Stimulated activated CD4-positive, alpha-beta T cell treated with anti-CD3 and anti-CD28 coated beads, TNF-alpha, amount 100 ng/mL, for 1 hour (primary cell): ENCODE results near the gene SLC38A1.
"Not testable (repeated sequence)": the region's sequence is repeated elsewhere in the genome, so short reads cannot be mapped to it uniquely, and the experiment has no call there.

ENCODE experiments used
- DNase-seq, 3 donors: peaks; one replicate each; pipeline ENCODE4 v3.0.0-alpha.2; 2020; ENCODE audit warnings: low read depth in 3 of 3, low spot score in 1 of 3

SLC38A1 gene

GRCh38 chr12:46268583-46269428, at the start of gene SLC38A1:
SLC38A1 (minus strand) TSS chr12:46269043; CDS start chr12:46239800, 29,243 bp downstream.
- peak; percentile 70 to 78 (median 74) for DNase-seq

- DNase-seq: no peak
Measured at GRCh38 chr12:46318037-46318436, 49.2 kb upstream of the SLC38A1 start.

DNA sequence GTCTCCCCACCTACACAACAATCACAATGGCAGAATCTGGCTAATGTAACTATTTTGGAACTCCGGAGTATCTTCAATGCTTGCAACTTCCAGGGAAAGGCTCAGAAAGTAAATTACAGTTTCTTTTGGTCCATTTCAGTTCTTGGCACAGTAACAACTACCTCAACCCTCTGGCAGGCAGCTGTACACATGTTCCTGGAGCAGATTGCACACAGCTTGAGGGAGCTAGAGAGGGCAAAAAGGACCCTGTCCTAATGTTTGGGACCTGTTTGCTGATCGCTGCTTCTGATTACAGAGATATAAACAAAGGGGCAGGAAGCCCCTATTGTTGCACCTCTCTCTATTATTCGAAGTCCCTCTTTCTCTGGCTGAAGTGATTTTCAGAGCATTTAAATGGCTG, 35.2 kb upstream of the SLC38A1 start:
- no peak for DNase-seq

DNA sequence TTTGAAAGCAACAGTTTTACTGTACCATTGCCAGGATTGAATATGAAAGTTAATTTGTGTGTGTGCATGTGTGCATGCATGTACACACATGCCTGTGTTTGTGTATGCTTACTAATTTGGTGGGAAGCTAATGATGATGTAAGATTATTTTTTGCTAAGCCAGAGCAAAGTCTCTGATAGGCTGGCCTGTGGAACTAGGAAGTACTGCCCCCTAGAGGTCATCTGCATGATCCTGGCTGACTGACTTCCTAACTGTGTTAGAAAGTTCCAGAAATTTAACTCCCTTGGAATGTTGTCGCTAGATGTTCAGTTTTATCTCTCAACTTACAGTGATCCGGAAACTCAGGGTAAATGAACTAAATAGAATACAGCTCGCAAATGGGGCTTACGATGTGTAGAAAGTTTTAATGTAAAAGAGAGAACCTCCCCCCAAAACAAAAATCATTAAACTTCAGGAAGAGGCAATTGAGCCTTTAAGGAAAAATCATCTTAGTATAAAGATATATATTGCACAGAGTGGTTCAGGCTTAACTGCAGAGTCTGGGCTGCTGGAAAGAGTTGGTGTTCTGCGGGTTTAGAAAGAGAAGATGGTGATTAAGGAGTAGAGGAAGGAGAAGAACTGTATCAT, 34.3 kb upstream of the SLC38A1 start:
- DNase-seq: peak; percentile 7 to 28 (median 15)

DNA sequence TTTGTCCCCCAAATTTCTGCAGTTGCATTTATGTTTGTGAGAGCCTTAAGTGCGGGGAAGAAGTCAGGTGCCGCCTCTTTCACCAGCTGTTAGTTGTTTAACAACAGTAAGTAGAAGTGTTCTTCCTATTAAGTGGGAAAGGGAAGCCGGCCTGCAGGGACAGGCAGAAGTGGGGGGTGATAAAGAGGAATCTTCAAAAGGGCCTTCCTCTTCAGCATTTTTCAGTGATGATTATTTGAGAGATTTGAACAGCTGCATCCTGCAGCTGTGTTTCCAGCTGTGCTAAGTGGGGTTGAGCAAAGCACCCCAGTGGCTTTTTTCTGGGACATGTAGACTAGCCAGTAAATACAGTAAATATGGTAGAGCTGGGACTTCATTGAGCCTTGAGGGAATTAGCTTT, 32.1 kb upstream of the SLC38A1 start:
- no peak for DNase-seq

DNA sequence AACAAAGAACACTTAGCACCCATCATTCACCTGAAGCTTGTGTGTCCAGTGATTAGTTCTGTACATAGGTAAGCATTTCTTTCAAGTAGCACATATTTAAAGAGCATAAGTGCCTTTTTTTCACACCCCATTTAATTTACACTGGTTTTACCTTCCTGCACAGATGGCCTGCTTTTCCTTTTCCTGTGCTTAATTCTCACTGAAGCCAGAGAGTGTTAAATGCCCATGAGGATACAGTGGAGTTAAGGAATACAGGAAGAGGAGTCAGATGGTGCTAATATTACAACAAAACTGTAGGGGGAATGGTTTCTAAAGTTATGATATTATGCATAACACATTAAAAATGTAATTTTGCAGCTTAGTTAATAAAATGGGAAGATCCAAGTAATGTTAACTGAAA, 31.0 kb upstream of the SLC38A1 start:
- DNase-seq: no peak

DNA sequence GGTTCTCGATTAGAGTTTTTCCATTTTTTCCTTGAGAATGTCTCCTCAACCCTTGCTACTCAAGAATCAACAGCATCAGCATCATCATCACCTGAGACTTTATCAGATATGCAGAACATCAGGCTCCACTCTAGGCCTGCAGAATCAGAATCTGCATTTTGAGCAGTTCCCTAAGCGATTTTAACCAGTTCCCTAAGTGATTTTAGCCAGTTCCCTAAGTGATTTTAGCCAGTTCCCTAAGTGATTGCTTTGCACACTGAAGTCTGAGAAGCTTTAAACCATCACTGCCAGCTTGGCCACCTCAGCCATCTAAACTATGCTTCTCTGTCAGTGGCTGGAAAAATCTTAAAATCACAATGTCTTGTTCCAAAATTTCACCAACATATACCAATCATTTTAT, 29.4 kb upstream of the SLC38A1 start:
- DNase-seq: no peak

- no peak for DNase-seq
Measured at GRCh38 chr12:46296822-46297221, 28.0 kb upstream of the SLC38A1 start.

- no peak for DNase-seq
Measured at GRCh38 chr12:46292754-46293402, 24.0 kb upstream of the SLC38A1 start.

- not testable (repeated sequence) for DNase-seq
Measured at GRCh38 chr12:46291953-46292352, 23.1 kb upstream of the SLC38A1 start.

DNA sequence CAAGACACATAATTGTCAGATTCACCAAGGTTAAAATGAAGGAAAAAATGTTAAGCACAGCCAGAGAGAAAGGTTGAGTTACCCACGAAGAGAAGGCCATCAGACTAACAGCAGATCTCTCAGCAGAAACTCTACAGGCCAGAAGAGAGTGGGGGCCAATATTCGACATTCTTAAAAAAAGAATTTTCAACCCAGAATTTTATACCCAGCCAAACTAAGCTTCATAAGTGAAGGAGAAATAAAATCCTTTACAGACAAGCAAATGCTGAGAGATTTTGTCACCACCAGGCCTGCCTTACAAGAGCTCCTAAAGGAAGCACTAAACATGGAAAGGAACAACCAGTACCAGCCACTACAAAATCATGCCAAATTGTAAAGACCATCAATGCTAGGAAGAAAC, 16.3 kb upstream of the SLC38A1 start:
- not testable (repeated sequence) for DNase-seq

DNA sequence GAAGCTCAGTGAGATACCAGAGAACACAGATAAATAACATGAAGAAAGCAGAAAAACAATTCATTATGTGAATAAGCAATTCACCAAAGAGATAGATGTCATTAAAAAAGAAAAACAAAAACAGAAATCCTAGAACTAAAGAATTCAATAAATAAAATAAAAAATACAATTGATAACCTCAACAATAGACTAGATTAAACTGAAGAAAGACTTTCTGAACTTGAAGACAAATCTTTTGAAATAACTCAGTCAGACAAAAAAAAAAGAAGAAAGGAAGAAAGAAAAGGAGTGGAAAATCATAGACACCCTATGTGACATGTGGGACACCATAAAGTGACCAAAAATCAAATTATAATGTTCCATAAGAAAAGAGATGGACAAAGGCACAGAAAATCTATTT, 14.0 kb upstream of the SLC38A1 start:
- no peak for DNase-seq

GRCh38 chr12:46276756-46277155, 7.9 kb upstream of the SLC38A1 start:
- DNase-seq: no peak

DNA sequence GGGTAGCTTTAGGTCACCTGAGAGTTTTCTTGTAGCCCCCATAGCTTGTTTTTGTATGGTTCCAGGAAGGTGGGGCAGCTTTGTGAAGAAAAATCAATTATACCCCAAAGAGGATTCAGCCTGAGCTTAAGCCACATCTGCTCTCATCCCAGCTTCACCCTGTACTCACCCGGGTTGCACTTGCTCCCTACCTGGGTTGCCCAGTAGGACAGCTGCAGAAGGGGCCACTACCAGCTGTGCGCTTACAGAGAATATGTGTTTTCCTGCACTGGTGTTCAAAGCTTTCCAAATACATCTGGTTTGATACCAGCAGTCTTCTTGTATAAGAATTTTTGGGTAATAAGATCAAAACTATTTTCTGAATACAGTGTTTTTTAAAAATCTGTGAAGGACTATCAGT, 3.0 kb upstream of the SLC38A1 start:
- no peak for DNase-seq

GRCh38 chr12:46269429-46270241, 792 bp upstream of the SLC38A1 start:
- peak in 2 of 3 donors; percentile 46 to 50 for DNase-seq

DNA sequence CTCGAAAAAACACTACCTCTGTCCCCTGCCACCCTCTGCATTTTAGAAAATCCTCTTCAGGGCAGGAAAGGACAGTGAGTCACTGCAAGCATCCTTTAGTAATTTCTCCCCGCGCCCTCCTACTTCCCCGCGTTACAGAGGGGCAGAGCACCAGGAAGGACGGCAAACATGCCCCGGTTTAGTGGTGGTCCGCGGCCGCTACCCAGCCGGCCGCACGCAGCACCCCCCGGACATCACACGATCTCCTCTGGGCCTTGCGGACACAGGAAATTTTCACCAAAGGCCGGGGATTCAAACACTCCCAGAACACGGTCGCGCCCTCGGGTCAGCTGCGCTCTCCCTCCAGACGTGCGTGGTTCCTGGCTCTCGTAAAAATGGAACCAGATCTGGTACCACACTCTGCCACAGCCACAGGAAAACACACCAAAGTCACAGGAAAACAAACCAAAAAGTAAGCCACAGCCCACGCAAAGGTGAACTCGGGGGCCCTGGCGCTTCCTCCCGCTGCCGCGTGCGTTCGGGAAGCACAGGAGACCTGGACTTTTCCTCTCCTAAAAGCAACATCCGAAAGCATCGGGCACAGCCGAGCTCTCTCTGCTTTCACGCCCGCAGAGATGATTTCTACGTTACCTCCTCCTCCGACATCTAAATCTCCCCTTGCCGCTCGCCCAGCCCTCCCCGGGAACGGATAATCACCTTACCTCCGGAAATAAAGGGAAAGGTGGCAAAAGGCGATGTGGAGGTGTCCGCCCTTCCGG, 839 bp downstream of the SLC38A1 start:
- DNase-seq: peak in 2 of 3 donors; percentile 2 to 38

DNA sequence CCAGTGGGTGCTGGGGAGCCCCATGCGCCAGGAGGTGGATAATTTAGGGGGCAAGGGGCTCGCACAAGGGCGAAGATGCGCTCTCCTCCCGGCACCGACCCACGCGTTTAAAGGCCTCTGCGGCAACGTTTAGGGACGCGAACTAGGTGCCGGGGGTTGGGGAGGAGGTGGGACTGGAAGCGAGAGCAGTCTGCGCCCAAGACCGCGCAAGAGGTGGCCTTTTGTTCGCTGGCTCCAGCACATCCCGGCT, 1.3 kb downstream of the SLC38A1 start:
- peak in 2 of 3 donors; percentile 15 to 26 for DNase-seq

DNA sequence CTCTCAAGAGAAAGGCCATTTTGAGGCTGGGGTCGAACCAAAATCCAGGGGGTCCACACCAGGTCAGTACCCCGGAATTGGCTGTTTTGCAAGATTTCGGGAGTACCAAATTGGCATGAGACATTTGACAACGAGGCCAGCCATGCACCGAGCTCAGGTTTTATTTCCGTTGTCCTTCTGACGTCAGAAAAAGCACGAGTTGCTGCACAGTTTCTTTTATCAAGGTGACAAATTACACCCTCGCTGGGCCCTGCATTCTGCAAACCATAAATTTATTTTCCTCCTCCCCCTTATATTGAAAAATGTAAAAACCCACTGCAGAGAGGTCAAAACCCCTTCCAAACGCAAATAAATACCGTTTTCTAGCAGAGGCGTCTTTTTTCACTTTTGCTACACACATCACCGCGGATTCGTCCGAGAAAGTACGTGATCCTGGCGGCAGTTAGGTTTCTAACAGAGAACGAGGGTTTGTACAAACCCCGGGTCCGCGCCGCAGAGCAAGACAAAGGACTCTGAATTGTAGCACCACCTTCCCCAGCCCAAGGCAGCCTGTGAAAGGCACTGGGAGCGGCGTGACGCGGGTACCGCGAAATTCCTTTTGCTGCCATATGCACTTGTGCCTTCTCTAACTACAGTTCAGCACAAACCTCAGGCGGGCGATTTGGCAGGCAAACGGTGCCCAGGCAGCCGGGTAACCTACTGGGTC, 1.8 kb downstream of the SLC38A1 start:
- peak in 2 of 3 donors; percentile 23 to 30 for DNase-seq

DNA sequence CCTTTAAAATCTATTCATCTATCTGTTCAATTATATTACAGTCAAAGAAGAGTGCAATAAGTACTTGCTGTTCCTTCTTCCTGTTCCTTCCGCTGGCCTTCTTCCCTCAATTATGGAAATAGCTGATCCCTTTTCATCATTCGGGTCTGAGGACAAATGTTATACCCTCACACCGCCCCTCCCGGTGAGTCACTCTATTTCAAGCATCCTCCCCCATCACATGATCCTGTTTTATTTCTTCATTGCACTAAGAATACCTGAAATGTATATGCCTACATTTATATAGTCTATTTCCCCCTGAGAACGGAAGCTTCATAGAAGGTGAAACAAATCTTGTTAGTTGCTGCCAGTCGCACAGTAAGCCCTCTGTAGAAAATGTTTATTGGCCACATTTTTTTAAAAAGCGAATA, 2.5 kb downstream of the SLC38A1 start:
- DNase-seq: peak in 1 of 3 donors; percentile 9

DNA sequence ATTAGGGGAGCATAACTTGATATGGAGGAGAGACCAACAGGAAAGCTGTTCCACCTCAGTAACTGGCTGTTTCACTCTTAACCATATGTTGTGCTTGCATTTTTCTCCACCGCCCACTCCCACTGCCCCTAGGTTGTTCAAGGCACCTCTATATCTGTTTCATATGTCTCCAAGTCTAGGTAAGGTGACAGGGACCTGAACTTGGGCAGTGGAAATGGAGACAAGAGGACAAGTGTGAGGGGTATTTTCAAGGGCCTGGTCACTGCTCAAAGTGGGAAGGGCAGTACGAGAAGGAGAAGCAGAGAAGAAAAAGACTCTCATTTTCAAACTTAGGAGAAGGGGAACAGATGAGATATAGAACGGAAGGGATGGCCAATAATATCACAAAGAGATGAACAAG, 3.1 kb downstream of the SLC38A1 start:
- no peak for DNase-seq
